A673 (cell line): Measurements from ENCODE around the gene PREX1.

ENCODE experiments used
- EZH2 ChIP-seq: fragments of 200-600 bp; sonication (generic); IDR thresholded peaks from 2 replicates; pipeline ENCODE4 v1.6.1; 2017; ENCODE audit warnings: borderline replicate concordance, low read depth, mild to moderate bottlenecking, mixed read lengths, antibody characterized with exemption, low read length; ENCODE audit not compliant: poor library complexity, severe bottlenecking
- TF ChIP-seq, protein P1 (sequence below): fragments of 300-800, 200-600 bp; sonication (generic); conservative IDR thresholded peaks from 2 replicates; pipeline ENCODE4 v1.5.1; 2017; ENCODE audit warnings: low read depth, mild to moderate bottlenecking, antibody characterized with exemption, low read length, moderate library complexity, mixed read lengths

DNA sequence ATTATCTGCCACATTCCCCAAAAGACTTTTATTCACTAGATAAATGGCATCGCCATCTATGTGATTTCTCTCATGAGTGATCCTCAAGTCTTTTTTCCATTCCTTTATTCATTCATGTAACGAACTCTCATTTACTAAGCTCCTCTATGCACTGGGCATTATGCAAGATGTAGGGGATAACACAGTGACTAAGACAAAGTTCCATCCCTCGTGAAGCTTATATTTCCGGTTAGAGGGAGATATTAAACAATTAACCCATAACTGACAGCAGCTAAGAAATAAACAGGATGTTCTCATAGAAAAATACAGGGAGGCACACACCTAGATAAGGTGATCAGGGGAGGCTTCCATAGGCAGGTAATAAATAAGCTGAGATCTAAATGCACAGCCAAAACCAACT is 17.2 kb upstream of the PREX1 start:
- TF ChIP-seq, protein P1, sequence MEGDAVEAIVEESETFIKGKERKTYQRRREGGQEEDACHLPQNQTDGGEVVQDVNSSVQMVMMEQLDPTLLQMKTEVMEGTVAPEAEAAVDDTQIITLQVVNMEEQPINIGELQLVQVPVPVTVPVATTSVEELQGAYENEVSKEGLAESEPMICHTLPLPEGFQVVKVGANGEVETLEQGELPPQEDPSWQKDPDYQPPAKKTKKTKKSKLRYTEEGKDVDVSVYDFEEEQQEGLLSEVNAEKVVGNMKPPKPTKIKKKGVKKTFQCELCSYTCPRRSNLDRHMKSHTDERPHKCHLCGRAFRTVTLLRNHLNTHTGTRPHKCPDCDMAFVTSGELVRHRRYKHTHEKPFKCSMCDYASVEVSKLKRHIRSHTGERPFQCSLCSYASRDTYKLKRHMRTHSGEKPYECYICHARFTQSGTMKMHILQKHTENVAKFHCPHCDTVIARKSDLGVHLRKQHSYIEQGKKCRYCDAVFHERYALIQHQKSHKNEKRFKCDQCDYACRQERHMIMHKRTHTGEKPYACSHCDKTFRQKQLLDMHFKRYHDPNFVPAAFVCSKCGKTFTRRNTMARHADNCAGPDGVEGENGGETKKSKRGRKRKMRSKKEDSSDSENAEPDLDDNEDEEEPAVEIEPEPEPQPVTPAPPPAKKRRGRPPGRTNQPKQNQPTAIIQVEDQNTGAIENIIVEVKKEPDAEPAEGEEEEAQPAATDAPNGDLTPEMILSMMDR = no peak
- no peak for TF ChIP-seq EZH2
